Panc1 (cell line): ENCODE results near the gene TRIM68. TPM values are rescaled to one million over a fixed set of nuclear protein-coding genes. Genes with fewer than 3 reads are reported as not detected.

ENCODE experiments used
- ATAC-seq: fragments of 200-7000 bp; cut with Tn5 transposase; 2 replicates; pipeline ENCODE4 v1.9.1; 2020; ENCODE audit warnings: mild to moderate bottlenecking, moderate library complexity
- BruUV-seq: library from RNA; stranded (reverse); fragments of 400-500 nt; replicated peaks from 2 replicates; lab custom pipeline; 2021; lab: Mats Ljungman, UMichigan
- CTCF ChIA-PET: fragments of 300-600 bp; sonication (Branson Sonifier 250); formaldehyde crosslinking; loops from one replicate; lab custom pipeline; 2022; ENCODE audit warnings: antibody characterized with exemption; lab: Charles Lee
- POLR2A ChIA-PET: fragments of 300-600 bp; sonication (Branson Sonifier 250); formaldehyde crosslinking; loops from one replicate; lab custom pipeline; 2022; ENCODE audit warnings: antibody characterized with exemption; lab: Charles Lee
- DNase-seq: peaks from one replicate; pipeline ENCODE4 v3.0.0-alpha.2; 2010; ENCODE audit warnings: low read depth, low spot score
- H3K27ac ChIP-seq: 2 replicates; pipeline ENCODE4 v1.5.1; 2011; ENCODE audit warnings: mild to moderate bottlenecking, low read length, inconsistent platforms
- H3K27me3 ChIP-seq: fragments of 200-500 bp; sonication (Bioruptor generic); 2 replicates; pipeline ENCODE4 v1.6.0; 2014; ENCODE audit warnings: low read length, inconsistent platforms; ENCODE audit not compliant: control insufficient read depth, insufficient read depth
- H3K36me3 ChIP-seq: fragments of 200-500 bp; sonication (Bioruptor generic); 2 replicates; pipeline ENCODE4 v1.5.1; 2014; ENCODE audit warnings: inconsistent platforms, mild to moderate bottlenecking, low read length, moderate library complexity; ENCODE audit not compliant: control insufficient read depth, insufficient read depth
- H3K4me1 ChIP-seq: 2 replicates; pipeline ENCODE4 v1.5.1; 2011; ENCODE audit warnings: inconsistent platforms, mild to moderate bottlenecking, low read length, moderate library complexity; ENCODE audit not compliant: control insufficient read depth, insufficient read depth
- H3K4me3 ChIP-seq, 2 experiments: 2 replicates each; pipeline ENCODE4 v1.5.1; 2011 to 2012; ENCODE audit warnings: low read depth in 2 of 2, low read length in 2 of 2, mild to moderate bottlenecking in 2 of 2, inconsistent platforms in 1 of 2, moderate library complexity in 1 of 2
- H3K9me3 ChIP-seq: fragments of 200-500 bp; sonication (Bioruptor generic); 2 replicates; pipeline ENCODE4 v1.5.1; 2014; ENCODE audit warnings: low read depth, mild to moderate bottlenecking, inconsistent platforms, low read length, moderate library complexity; ENCODE audit not compliant: control insufficient read depth, insufficient read depth
- CTCF ChIP-seq: fragments of 450-650 bp; IDR thresholded peaks from 2 replicates; pipeline ENCODE4 v1.5.1; 2017; ENCODE audit warnings: mild to moderate bottlenecking
- POLR2AphosphoS5 ChIP-seq: IDR thresholded peaks from 2 replicates; pipeline ENCODE4 v1.6.1; 2012; ENCODE audit warnings: mild to moderate bottlenecking, low read depth, low read length, moderate library complexity
- REST ChIP-seq, 2 experiments: IDR thresholded peaks; 2 replicates each; pipeline ENCODE4 v1.6.1; 2011 to 2012; ENCODE audit warnings: low read depth in 2 of 2, control low read depth in 1 of 2, low read length in 1 of 2, mild to moderate bottlenecking in 1 of 2, moderate library complexity in 1 of 2; ENCODE audit not compliant: insufficient read depth in 1 of 2
- SIN3A ChIP-seq: IDR thresholded peaks from 2 replicates; pipeline ENCODE4 v1.6.1; 2012; ENCODE audit warnings: low read depth, mild to moderate bottlenecking, low read length, moderate library complexity, borderline replicate concordance; ENCODE audit not compliant: insufficient read depth
- TCF7L2 ChIP-seq: IDR thresholded peaks from 2 replicates; pipeline ENCODE4 v1.6.1; 2011; ENCODE audit warnings: mild to moderate bottlenecking, low read depth, low read length, inconsistent platforms
- in situ Hi-C: cut with HindIII; loops from 2 replicates; pipeline ENCODE4 v1.10.0; 2016; ENCODE audit warnings: low sequenced_read_pairs, low pct_unique_long_range_greater_than_20kb
- intact Hi-C: fragments of 100-400 bp; cut with micrococcal nuclease; formaldehyde crosslinking; loops from one replicate; pipeline ENCODE4 v1.10.0; 2022; ENCODE audit not compliant: unreplicated experiment
- total RNA-seq: library from RNA; stranded (reverse); gene quantifications from one replicate; pipeline ENCODE4 v1.2.1, GENCODE V29; 2021; ENCODE audit not compliant: unreplicated experiment

Gene TRIM68
- total RNA-seq, 1 experiment from 2014 or later = 18.5 TPM

- intact Hi-C loops = no loop called here
- ChIA-PET CTCF (no interaction called here), POLR2A (no interaction called here)
- Histone ChIP-seq H3K9me3 (no peaks in the 10 kb centered on the region), H3K27me3 (peaks cover 17% of the 10 kb centered on the region; the same call in 1 of the 2 replicates), H3K4me3 (no peak overlapping the region), H3K36me3 (no peaks in the 10 kb centered on the region), H3K4me1 (no peaks in the 10 kb centered on the region), H3K27ac (no peak overlapping the region)
- in situ Hi-C loops = no loop called here
- no peak for ATAC-seq
- BruUV-seq = no TSS peak
- TF ChIP-seq CTCF = no peak
- no peak for TF ChIP-seq POLR2AphosphoS5
- no peak for TF ChIP-seq TCF7L2
- TF ChIP-seq REST (IDR thresholded peaks at IDR 0.05; ENCODE audit: insufficient read depth in 1 of 2, low read depth in 2 of 2, low read length in 1 of 2) = no peak
- TF ChIP-seq SIN3A = no peak
- no peak for DNase-seq
Observed at GRCh38 chr11:4615856-4616444, 7.9 kb upstream of the TRIM68 start.

- H3K4me1 ChIP-seq = peaks cover 3% of the 10 kb centered on the region; the same call in 1 of the 2 replicates
- TF ChIP-seq POLR2AphosphoS5 = no peak
- no peak for TF ChIP-seq REST (IDR thresholded peaks at IDR 0.05; ENCODE audit: insufficient read depth in 1 of 2, low read depth in 2 of 2, low read length in 1 of 2)
- TF ChIP-seq TCF7L2 = no peak
- no peak for TF ChIP-seq CTCF
- TF ChIP-seq SIN3A = no peak
- H3K9me3 ChIP-seq = no peaks in the 10 kb centered on the region
- POLR2A ChIA-PET = no interaction called here
- no peak overlapping the region for H3K4me3 ChIP-seq
- CTCF ChIA-PET = interaction anchor here (0.7 kb wide), 1 partner anchor 193 kb away, joined by 3 read pairs; no protein-coding TSS in a partner anchor
- intact Hi-C loops = no loop called here
- in situ Hi-C loops = no loop called here
- H3K27ac ChIP-seq = no peak overlapping the region
- H3K36me3 ChIP-seq = no peaks in the 10 kb centered on the region
- no TSS peak for BruUV-seq
- ATAC-seq (no peak), DNase-seq (no peak)
- H3K27me3 ChIP-seq = peaks cover 13% of the 10 kb centered on the region; the same call in 1 of the 2 replicates
Observed at GRCh38 chr11:4611986-4612385, 4.0 kb upstream of the TRIM68 start.
